Gastroesophageal sphincter (tissue), 3 donors: ENCODE measurements around the gene VPS13D.

Experiments
- CTCF ChIP-seq, 4 experiments: fragments of 200-600 bp in 2 of 4; fragments of 450-650 bp in 2 of 4; sonication (generic) in 1 of 4; IDR thresholded peaks; one replicate each; pipeline ENCODE4 v1.5.1; 2017 to 2019; ENCODE audit warnings: antibody characterized with exemption in 4 of 4, mild to moderate bottlenecking in 2 of 4, moderate library complexity in 2 of 4
- POLR2A ChIP-seq, 2 donors: fragments of 450-650 bp; IDR thresholded peaks; one replicate each; pipeline ENCODE4 v1.6.1; 2017; ENCODE audit warnings: antibody characterized with exemption in 2 of 2, mild to moderate bottlenecking in 2 of 2, moderate library complexity in 1 of 2
- POLR2AphosphoS5 ChIP-seq: sonication (generic); formaldehyde crosslinking; IDR thresholded peaks from one replicate; pipeline ENCODE4 v1.6.1; 2017; ENCODE audit warnings: antibody characterized with exemption

- TF ChIP-seq POLR2A (IDR thresholded peaks at IDR 0.05) (peak in 1 of 2 donors; percentile 15), CTCF (IDR thresholded peaks at IDR 0.05) (peak in 2 of 4 experiments; percentile 15 to 30), POLR2AphosphoS5 (peak; percentile 79)
Observed at GRCh38 chr1:12184008-12184681, 45.7 kb upstream of the VPS13D start.
